GM10847 (cell line): ENCODE results near the gene CFAP57.

Source experiments
- POLR2A ChIP-seq: IDR thresholded peaks from 2 replicates; pipeline ENCODE4 v1.6.1; 2011; ENCODE audit not compliant: insufficient read length; ENCODE audit errors: extremely low read depth

CFAP57 gene

DNA sequence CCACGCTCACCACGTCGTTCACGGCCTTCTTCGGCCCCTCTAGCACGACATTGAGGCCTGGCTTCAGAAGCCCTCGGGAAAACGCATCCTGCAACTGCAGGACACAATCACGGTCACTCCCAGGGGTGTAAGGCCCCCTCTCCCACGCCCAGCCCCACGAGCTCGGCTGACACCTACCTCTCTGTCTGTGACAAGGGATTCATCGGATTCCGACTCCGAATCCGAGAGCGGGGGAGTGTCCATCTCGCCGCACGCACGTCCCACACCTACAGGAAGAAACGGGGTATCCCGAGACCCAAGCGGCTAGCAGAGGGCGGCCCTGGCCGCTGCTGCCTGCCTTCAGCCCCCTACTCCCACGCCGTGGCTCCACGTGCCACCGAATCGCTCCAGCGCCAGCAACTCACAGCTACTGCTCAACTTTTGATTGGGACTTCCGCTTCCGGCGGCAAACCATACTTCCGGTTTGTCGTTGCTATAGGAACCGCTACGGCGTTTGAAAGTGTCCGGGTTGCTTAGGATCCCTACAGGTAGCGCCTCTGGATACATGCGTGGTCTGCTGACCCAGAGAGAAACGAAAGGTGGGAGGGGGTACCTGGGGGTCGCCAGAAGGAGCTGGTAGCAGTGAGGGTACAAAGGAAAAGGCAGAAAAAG lies at the start of gene CFAP57, which contains the start of gene EBNA1BP2:
TSS of gene CFAP57 (plus strand) at position 455 of the 651 bp plus-strand sequence. CDS start 424 bp downstream, outside the sequence.
TSS of gene EBNA1BP2 (minus strand) at position 415 of the 651 bp plus-strand sequence. CDS start at position 243, 172 bp downstream.
- TF ChIP-seq POLR2A: peak; percentile 84

DNA sequence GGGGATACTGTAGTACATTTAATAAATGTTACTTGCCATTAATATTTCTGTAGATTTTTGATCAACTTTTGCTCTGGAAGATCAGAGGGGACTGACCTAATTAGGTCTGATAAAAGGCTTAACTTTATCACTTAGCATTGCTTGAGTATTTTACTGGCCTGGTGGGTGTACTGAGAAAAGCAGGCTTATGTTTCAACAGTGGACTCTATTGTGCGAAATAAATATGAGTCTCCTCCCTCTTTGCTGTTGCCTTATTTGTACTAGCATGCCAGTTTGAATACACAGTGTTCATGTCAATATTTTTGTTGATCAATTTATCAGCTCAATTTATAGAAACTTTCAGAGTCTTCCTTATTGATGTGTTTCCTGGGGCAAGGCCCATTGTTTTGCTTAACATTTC lies 49.1 kb upstream of the CFAP57 start:
- no peak for TF ChIP-seq POLR2A

DNA sequence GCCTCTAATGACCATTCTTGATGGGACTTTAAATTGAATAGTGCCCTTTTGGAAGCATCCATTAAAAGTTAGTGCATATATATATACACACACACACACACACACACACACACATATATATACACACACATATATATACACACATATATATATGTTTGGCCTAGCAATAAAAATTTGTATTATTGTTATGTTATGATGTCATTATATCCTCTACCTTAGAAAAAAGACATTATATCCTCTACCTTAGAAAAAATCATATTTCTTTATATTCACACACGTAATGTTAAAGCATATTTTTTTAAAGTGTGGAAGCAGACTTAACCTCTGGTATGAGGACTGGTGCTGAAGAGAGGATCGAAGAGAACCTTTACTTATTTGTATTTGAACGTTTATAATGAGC lies 43.3 kb upstream of the CFAP57 start:
- no peak for TF ChIP-seq POLR2A

DNA sequence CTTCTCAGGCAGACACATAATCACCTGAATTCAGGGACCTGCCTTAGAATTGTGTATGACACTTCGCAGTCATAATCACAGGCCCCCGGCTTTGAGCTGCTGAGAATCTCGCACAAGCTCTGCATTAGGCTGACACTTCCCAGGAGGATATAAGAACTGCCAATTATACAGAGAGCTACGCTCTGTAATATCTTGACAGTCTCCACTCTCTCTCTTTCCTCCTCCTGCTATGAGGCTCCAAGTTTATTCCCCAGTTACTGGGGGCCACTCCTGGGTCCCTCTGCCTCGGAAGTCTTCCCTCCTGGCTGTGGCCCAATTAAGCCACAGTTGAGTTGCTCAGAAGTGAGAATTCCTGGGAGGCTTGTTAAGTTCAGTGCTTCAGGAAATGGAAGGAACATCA lies 42.7 kb upstream of the CFAP57 start:
- TF ChIP-seq POLR2A: no peak

DNA sequence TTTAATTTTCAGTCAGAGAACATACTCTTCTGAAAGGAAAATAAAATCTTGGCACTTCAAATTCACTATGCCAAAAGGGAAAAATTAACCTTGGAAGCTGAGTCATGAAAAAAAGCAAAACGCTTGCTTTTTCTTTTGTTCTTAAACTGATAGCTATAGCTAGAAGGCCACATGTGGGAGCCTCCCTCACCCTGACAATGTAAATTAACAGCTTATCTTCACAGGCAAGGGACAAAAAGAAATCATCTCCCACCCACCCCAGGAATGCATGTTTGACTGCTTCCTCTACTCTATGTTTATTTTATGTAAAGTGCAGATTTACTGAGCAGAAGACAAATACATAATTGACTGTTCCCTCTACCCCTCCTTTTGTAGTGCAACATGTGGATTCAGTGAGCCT lies 38.1 kb upstream of the CFAP57 start:
- TF ChIP-seq POLR2A: no peak

DNA sequence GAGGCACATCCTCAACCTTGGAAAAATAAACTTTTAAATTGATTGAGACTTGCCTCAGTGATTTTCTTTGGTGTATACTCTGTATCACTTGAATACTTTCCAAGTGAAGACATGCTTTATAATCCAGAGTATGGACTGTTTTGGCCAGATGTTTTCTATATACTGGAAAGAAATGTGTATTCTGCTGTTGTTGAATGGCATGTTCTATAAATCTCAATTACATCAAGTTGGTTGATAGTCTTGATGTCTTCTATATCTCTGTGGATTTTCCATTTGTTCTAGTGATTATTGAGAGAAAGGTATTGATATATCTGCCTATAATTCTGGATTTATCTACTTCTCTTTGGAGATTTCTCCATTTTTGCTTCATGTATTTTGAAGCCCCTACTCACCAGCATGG lies 37.5 kb upstream of the CFAP57 start:
- no peak for TF ChIP-seq POLR2A

DNA sequence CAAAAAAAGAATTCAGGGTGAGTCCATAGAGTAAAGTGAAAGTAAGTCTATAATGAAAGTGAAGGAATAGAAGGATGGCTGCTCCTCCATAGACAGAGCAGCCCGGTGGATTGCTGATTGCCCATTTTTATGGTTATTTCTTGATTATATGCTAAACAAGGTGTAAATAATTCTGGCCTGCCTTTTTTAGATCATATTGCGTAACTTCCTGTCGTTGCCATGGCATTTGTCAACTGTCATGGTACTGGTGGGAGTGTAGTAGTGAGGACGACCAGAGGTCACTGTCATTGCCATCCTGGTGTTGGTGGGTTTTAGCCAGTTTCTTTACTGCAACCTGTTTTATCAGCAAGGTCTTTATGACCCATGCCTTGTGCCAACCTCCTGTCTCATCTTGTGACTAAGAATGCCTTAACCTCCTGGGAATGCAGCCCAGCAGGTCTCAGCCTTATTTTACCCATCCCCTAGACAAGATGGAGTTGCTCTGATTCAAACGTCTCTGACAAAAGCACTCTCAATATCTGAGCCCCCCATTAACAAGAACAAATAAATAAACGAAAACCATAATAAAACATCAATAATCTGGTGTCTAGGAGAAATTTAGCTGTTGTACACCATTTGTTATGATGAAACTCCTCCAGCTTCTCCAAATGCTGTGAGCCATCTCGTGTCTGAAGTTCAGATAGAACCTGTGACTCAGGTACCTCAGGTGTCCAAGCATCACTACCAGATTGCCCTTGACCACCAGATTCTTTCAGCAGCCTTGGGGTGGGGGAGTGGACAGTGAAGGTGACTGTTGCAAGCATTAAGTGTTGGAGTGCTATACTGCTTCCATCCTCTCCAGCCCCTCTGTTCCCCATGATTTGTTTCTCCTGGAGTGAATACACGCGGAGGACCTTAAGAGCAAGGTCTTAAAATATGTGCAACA lies 36.0 kb upstream of the CFAP57 start:
- TF ChIP-seq POLR2A: no peak

DNA sequence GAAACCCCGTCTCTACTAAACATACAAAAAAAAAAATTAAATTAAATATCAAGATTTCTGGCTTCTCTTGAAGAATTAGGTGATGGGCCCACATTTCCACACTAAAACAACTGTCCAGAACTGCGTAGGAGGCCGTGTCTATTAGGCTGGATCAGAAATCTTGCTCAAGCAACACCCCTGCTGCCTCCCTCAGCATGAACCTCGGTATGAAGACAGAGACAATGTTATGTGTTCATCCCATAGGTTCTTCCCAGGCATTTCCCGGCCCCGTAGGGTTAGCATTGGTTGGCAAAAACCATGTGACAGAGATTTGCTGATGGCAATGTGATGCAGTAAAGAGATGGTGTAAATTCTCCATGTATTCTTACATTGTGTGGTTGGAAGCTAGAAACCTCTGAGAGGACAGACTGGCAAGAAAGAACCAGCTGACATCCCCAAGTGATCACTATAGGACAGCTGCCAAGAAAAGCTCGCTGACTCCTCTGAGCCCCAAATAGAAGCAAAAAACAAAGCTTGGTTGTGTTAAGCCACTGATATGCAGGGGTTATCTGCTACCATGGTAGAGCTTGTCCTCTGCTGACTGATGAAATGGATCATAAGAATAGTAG lies 34.6 kb upstream of the CFAP57 start:
- TF ChIP-seq POLR2A: no peak

DNA sequence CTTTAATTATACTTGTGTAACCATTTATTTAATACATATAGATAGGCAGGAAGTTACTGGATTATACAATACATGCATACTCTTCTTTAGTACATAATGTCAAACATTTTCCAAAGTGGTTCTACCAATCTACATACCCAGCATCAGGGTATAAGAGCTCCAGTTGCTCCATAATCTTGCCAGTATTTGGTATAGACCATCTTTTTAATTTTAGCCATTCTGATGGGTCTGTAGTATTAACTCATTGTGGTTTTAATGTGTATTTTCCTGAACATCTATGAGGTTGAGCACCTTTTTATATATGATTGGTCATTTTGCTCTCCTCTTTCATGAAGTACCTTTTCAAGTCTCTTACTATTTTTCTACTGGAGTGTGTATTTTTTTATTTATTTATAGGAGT lies 32.1 kb upstream of the CFAP57 start:
- TF ChIP-seq POLR2A: no peak

DNA sequence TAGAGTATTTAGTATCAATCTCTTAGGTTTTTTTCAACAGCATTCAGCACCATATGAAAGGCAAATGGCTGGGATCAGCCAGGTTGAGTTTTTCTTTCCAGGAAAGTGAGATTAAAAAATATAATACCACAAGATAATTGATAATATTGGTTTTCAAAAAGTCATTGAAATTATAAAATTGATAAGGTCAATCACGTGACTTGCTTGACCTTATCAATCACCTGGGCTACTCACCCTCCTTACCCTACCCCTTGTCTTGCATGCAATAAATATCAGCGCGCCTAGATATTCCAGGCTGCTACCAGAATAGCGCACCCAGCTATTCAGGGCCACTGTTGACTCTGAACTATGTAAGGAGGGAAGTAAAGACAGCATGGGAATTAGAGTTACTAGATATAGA lies 31.5 kb upstream of the CFAP57 start:
- no peak for TF ChIP-seq POLR2A

DNA sequence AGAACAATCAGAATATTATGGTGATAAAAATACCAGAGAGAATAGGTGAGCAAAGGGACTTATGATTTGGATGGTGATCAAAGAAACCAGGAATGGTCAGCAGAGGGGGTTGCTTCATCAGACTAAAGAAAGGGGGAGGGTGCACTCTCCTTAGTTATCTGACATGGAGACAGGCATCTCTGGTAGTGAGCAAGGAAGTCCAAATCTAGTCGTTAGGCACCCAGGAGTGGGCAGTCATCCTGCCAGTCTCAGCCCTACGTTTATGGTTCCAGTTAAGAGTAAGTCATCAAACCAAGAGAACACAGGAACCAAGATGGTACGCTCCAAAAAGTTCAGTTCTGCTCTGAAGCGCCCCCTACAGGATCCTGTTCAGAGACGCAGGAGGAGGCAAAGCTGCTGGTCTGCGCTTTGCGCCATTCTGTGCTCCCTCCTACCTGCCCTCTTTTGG lies 28.7 kb upstream of the CFAP57 start:
- no peak for TF ChIP-seq POLR2A

DNA sequence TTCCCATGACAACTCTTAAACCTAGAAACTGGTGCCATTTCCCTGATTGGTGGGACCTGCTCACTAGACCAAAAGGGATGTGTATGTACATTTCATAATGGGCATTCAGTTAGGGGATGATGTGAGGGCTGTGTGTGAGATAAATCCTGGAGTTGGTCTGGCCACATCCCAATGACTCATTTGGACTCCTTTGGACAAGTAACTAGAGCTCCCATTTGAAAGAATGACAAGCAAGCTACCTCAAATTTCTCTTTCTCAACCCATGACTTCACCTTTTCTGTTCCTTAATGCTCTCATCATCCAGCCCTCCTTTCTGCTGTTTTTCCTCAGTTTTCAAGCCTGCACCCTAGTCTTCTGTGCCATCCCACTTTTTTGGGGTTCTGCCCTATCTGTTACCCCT lies 27.9 kb upstream of the CFAP57 start:
- no peak for TF ChIP-seq POLR2A

DNA sequence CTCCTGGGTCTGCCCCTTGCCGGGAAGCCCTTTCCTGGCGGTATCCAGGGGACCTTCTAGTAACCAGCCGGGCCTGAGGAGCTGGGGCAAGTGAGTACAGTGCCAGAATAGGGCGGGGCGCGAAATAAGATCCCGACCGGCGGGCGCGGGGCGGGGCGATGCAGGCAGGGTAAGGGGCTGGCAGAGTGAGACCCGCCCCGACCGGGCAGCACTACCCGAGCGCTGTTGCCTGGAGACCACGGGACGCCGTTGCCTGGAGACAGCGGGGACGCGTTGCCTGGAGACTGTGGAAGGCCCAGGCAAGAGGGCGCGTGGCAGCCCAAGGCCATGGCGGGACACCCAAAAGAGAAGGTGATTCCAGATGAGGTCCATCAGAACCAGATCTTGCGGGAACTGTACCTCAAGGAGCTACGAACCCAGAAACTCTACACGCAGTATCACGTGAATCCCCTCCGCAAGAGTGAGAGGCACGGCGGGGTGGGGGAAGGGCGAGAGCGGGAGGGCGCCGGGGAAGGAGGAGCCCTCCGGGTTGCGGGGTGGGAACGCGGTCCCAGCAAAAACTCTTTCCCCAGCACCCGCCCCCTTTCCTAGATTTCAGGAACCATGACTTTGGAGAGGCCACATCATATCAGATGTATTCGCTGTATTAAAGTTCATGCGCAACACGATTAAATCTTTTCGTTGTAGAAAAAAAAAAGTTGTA lies 24.4 kb upstream of the CFAP57 start:
- TF ChIP-seq POLR2A: no peak

DNA sequence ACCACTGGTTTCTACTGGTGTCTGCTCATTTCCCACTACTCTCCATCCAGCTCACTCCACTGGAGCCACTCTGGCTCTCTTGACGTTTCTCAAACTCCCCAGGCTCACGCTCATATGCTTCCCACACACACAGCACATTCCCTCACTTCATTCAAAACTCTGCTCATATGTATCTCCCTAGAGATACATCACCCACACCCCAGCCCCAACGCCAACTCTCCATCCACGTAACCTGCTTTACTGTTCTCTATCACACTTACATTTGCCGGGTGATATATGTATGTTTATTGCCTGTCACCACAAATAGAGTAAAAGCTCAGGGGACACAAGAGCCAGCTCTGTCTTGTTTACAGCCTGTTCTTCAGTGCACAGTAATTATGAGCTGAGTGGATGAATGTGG lies 22.2 kb upstream of the CFAP57 start:
- no peak for TF ChIP-seq POLR2A

DNA sequence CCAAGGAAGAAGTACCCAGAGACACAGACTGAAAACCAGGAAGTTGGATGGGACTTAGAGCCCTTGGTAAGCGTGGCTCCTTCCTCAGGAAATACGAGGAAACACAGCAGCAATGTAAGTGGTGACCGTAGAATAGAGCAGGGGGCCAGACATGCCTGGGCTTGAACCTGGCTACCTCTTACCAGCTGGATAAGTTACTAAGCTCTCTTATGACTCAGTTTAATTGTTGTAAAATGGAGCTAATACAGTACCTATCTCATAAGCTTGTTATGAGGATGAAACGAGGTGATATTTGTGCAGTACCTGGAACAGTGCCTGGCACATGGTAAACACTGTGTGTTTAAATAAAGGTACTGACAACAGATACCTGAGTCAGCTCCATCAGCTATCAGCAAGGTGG lies 19.3 kb upstream of the CFAP57 start:
- no peak for TF ChIP-seq POLR2A
